HepG2 (cell line): Measurements from ENCODE around the gene ECPAS. TPM values are rescaled to one million over a fixed set of nuclear protein-coding genes. Genes with fewer than 3 reads are reported as not detected.

Experiments used
- ATAC-seq: fragments of 200-7000 bp; cut with Tn5 transposase; 3 replicates; pipeline ENCODE4 v1.9.1; 2020; ENCODE audit warnings: mild to moderate bottlenecking, moderate library complexity
- BruUV-seq: library from RNA; stranded (reverse); fragments of 400-500 nt; replicated peaks from 2 replicates; lab custom pipeline; 2021; lab: Mats Ljungman, UMichigan
- CTCF ChIA-PET: fragments of 300-600 bp; formaldehyde crosslinking; extraction: SDS; loops from one replicate; lab custom pipeline; 2021; ENCODE audit warnings: low total read pairs, inconsistent platforms, low intra/inter-chr PET ratio; lab: Yijun Ruan, JAX
- POLR2A ChIA-PET: fragments of 350-600 bp; sonication (Branson Sonifier 250); formaldehyde crosslinking; loops from one replicate; lab custom pipeline; 2020; ENCODE audit warnings: antibody characterized with exemption, inconsistent platforms; lab: Yijun Ruan, JAX
- DNase-seq: peaks from one replicate; pipeline ENCODE4 v3.0.0-alpha.2; 2015; ENCODE audit warnings: low spot score
- FAIRE-seq: peaks from 3 replicates; lab custom pipeline; 2011; peaks lifted over from hg19 to GRCh38; lab: Jason Lieb, UNC
- H2AFZ ChIP-seq: one replicate; pipeline ENCODE4 v1.6.1; 2011; ENCODE audit warnings: low read length, inconsistent platforms
- H3K27ac ChIP-seq: fragments of 300-600 bp; 3 replicates; pipeline ENCODE4 v1.8.0; 2011; ENCODE audit warnings: mixed run types, mild to moderate bottlenecking, mixed read lengths, low read length, inconsistent platforms; ENCODE audit not compliant: insufficient read depth; ENCODE audit errors: extremely low read length
- H3K27me3 ChIP-seq, 2 experiments: fragments of 200-600 bp in 1 of 2; 2 replicates in 1 of 2; 3 replicates in 1 of 2; pipeline versions ENCODE4 v1.6.0 to v1.8.0; 2011; ENCODE audit warnings: low read length in 2 of 2, mild to moderate bottlenecking in 2 of 2, moderate library complexity in 2 of 2, inconsistent platforms in 1 of 2; ENCODE audit not compliant: insufficient read depth in 2 of 2, control insufficient read depth in 1 of 2
- H3K36me3 ChIP-seq, 2 experiments: fragments of 200-600 bp in 1 of 2; replicated peaks in 1 of 2; 2 replicates in 1 of 2; 3 replicates in 1 of 2; pipeline versions ENCODE4 v1.5.1 to v1.8.0; 2011; ENCODE audit warnings: low read length in 2 of 2, inconsistent platforms in 1 of 2; ENCODE audit not compliant: insufficient read depth in 2 of 2, control insufficient read depth in 1 of 2
- H3K4me1 ChIP-seq: 2 replicates; pipeline ENCODE4 v1.5.1; 2012; ENCODE audit warnings: low read length, inconsistent platforms; ENCODE audit not compliant: insufficient read depth
- H3K4me2 ChIP-seq: 2 replicates; pipeline ENCODE4 v1.6.0; 2011; ENCODE audit warnings: low read depth, low read length, inconsistent platforms
- H3K4me3 ChIP-seq, 3 experiments: fragments of 200-600 bp in 1 of 3; sonication (generic), shearing (Covaris generic) in 1 of 3; replicated peaks in 1 of 3; 2 replicates each; pipeline ENCODE4 v1.5.1; 2011 to 2016; ENCODE audit warnings: low read length in 3 of 3, inconsistent platforms in 2 of 3, low read depth in 2 of 3, mild to moderate bottlenecking in 2 of 3, control low read depth in 1 of 3, mixed read lengths in 1 of 3; ENCODE audit not compliant: insufficient read depth in 1 of 3
- H3K79me2 ChIP-seq: one replicate; pipeline ENCODE4 v1.6.1; 2011; ENCODE audit warnings: low read length, inconsistent platforms; ENCODE audit not compliant: insufficient read depth
- H3K9ac ChIP-seq: 2 replicates; pipeline ENCODE4 v1.6.0; 2011; ENCODE audit warnings: mild to moderate bottlenecking, low read depth, low read length, inconsistent platforms; ENCODE audit not compliant: insufficient read depth
- H3K9me3 ChIP-seq: 2 replicates; pipeline ENCODE4 v1.5.1; 2012; ENCODE audit warnings: mild to moderate bottlenecking, low read length
- H4K20me1 ChIP-seq: 2 replicates; pipeline ENCODE4 v1.6.0; 2011; ENCODE audit warnings: inconsistent platforms, mild to moderate bottlenecking, low read length, moderate library complexity; ENCODE audit not compliant: insufficient read depth
- CEBPG ChIP-seq: IDR thresholded peaks from 2 replicates; pipeline ENCODE4 v1.6.1; 2016
- GTF2F1 ChIP-seq: fragments of 150-350 bp; IDR thresholded peaks from 2 replicates; pipeline ENCODE4 v1.6.1; 2014; ENCODE audit warnings: low read length
- HNRNPK ChIP-seq: fragments of 200-400 bp; formaldehyde crosslinking; IDR thresholded peaks from 2 replicates; pipeline ENCODE4 v1.6.1; 2018; ENCODE audit warnings: low read length, low read depth, moderate library complexity, mild to moderate bottlenecking; ENCODE audit not compliant: poor library complexity, severe bottlenecking
- MTF2 ChIP-seq: sonication (generic); formaldehyde crosslinking; IDR thresholded peaks from 2 replicates; pipeline ENCODE4 v1.5.0; 2020; ENCODE audit warnings: missing genetic modification reagents, borderline replicate concordance
- RFX5 ChIP-seq: IDR thresholded peaks from 2 replicates; pipeline ENCODE4 v1.6.1; 2011; ENCODE audit warnings: low read depth, low read length, improper control_type of control experiment
- TFDP1 ChIP-seq: IDR thresholded peaks from 2 replicates; pipeline ENCODE4 v1.6.1; 2016; ENCODE audit warnings: missing compliant biosample characterization, missing genetic modification reagents, borderline replicate concordance
- TSC22D2 ChIP-seq: sonication (generic); formaldehyde crosslinking; IDR thresholded peaks from 2 replicates; pipeline ENCODE4 v1.5.1; 2020; ENCODE audit warnings: missing genetic modification reagents, mild to moderate bottlenecking, borderline replicate concordance
- ZNF234 ChIP-seq: sonication (generic); formaldehyde crosslinking; conservative IDR thresholded peaks from 2 replicates; pipeline ENCODE4 v1.5.1; 2020; ENCODE audit warnings: mild to moderate bottlenecking, missing genetic modification reagents
- ZNF3 ChIP-seq: IDR thresholded peaks from 2 replicates; pipeline ENCODE4 v1.7.0; 2017; ENCODE audit warnings: inconsistent platforms
- ZNF558 ChIP-seq: sonication (generic); formaldehyde crosslinking; IDR thresholded peaks from 2 replicates; pipeline ENCODE4 v1.9.0; 2022; ENCODE audit warnings: mild to moderate bottlenecking, missing genetic modification reagents, borderline replicate concordance
- ZNF567 ChIP-seq: sonication (generic); formaldehyde crosslinking; IDR thresholded peaks from 2 replicates; pipeline ENCODE4 v1.8.1; 2023; ENCODE audit warnings: mild to moderate bottlenecking, missing genetic modification reagents, borderline replicate concordance
- WGBS: methylation state at CpG from one replicate; pipeline ENCODE4 v1.1.6; 2017; ENCODE audit warnings: low lambda C conversion rate; 5-methylcytosine and 5-hydroxymethylcytosine counted together
- in situ Hi-C: cut with HindIII; loops from 2 replicates; pipeline ENCODE4 v1.10.0; 2017; ENCODE audit warnings: low pct_unique_long_range_greater_than_20kb; ENCODE audit not compliant: extremely low pct_ligation_motif_present
- intact Hi-C: fragments of 100-400 bp; cut with micrococcal nuclease; formaldehyde crosslinking; loops from one replicate; pipeline ENCODE4 v1.10.0; 2022; ENCODE audit not compliant: unreplicated experiment
- polyA plus RNA-seq, 8 experiments: library from polyadenylated mRNA; depleted of rRNA in 3 of 8; stranded (reverse) in 7 of 8; unstranded in 1 of 8; fragments of >200 nt; fragmentation: Illumina TruSeq in 4 of 8; extraction: Trizol in 4 of 8; gene quantifications; 2 replicates each; pipeline versions ENCODE4 v1.2.1 to v1.2.3, GENCODE V29; 2011 to 2016; ENCODE audit warnings: low read depth in 4 of 8, missing spikeins in 1 of 8, mixed read lengths in 1 of 8; ENCODE audit not compliant: insufficient read depth in 1 of 8
- total RNA-seq, 5 experiments: library from RNA; depleted of rRNA; stranded (reverse); fragments of >200 nt; fragmentation: Illumina TruSeq; extraction: Trizol; gene quantifications; 2 replicates each; pipeline ENCODE4 v1.2.3, GENCODE V29; 2016; ENCODE audit warnings: low read depth in 1 of 5
- TF ChIP-seq, protein P1 (sequence below): sonication (generic); formaldehyde crosslinking; IDR thresholded peaks from 2 replicates; pipeline ENCODE4 v1.5.0; 2020; ENCODE audit warnings: missing genetic modification reagents
- TF ChIP-seq, protein P2 (sequence below): sonication (generic); formaldehyde crosslinking; IDR thresholded peaks from 2 replicates; pipeline ENCODE4 v1.5.0; 2020; ENCODE audit warnings: mild to moderate bottlenecking, missing genetic modification reagents, borderline replicate concordance

ECPAS gene
- total and polyA plus RNA-seq, 2 of the 13 experiments (the other 11 are each of a cell fraction or from before 2014, with no cell fraction given), result 35.3 to 58.0 TPM

DNA sequence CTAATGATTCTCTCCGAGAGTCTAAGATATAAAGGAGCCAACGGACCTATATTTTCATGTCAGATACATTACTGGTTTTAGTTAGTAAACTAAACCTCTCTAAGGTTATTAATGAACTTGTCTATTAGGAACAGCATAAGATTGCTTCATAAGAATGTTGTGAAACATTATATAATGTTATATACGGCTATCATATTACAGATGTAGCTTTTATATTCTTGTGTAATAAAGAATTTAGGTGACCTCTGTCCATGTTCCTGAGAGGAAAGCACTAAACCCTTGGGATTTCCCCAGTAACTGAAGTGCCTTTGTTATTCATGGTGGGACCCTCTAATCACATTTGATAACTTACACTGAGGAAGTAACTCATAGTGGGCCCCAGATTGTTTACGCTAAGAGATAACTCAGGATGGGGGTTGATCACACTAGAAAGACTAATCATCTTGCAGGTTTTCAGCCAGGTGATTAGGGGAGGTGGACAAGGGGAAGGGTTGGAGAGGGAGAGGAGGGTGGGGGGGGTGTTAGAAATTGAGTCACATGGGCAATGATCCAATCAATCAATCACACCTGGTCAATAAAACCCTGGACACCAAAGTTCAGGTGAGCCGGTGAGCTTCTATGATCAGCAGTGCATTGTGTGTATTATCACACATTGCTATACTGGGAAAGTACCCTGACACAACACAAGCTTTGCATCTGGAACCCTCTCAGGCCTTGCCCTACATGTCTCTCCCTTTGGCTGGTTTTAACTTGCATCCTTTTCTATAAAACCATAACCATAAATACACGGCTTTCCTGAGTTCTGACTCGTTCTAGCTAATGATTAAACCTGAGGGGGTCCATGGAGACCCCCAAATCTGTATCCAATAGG, 25.8 kb downstream of the ECPAS start:
- no peaks in the 10 kb centered on the region for H3K27me3 ChIP-seq
- no peak for ATAC-seq
- H3K4me3 ChIP-seq, result no peak overlapping the region
- CTCF ChIA-PET, result no interaction called here
- H3K4me1 ChIP-seq, result peaks cover 24% of the 10 kb centered on the region
- 81% methylated on average over 7 of the region's 7 CpGs for WGBS
- H3K4me2 ChIP-seq, result no peak overlapping the region
- POLR2A ChIA-PET, result no interaction called here
- BruUV-seq, result no TSS peak
- H2AFZ ChIP-seq, result no peak overlapping the region
- H4K20me1 ChIP-seq, result peaks cover 10% of the 10 kb centered on the region
- DNase-seq, result no peak
- peaks cover 0 to 1% of the 10 kb centered on the region in 2 experiments; a peak in 1 of 5 replicates for H3K36me3 ChIP-seq
- no peak for FAIRE-seq
- no peak overlapping the region for H3K27ac ChIP-seq
- intact Hi-C loops, result no loop called here
- TF ChIP-seq HNRNPK (peak; percentile 54), RFX5 (no peak)
- H3K79me2 ChIP-seq, result peaks cover 95% of the 10 kb centered on the region
- peaks cover 7% of the 10 kb centered on the region for H3K9me3 ChIP-seq
- in situ Hi-C loops, result no loop called here
- H3K9ac ChIP-seq, result no peak overlapping the region

GRCh38 chr9:111456529-111456928, 27.7 kb downstream of the ECPAS start:
- POLR2A ChIA-PET, result no interaction called here
- FAIRE-seq (no peak), DNase-seq (no peak), ATAC-seq (no peak)
- Histone ChIP-seq H3K36me3 (peaks cover 0 to 3% of the 10 kb centered on the region in 2 experiments; a peak in 1 of 5 replicates), H4K20me1 (peaks cover 10% of the 10 kb centered on the region), H3K27me3 (no peaks in the 10 kb centered on the region), H3K79me2 (peaks cover 93% of the 10 kb centered on the region), H3K9ac (no peak overlapping the region), H3K4me1 (peaks cover 24% of the 10 kb centered on the region), H3K4me2 (no peak overlapping the region), H3K27ac (no peak overlapping the region), H3K9me3 (peaks cover 2% of the 10 kb centered on the region), H2AFZ (no peak overlapping the region), H3K4me3 (no peak overlapping the region)
- no TSS peak for BruUV-seq
- intact Hi-C loops (no loop called here), in situ Hi-C loops (no loop called here)
- CTCF ChIA-PET, result no interaction called here
- WGBS, result 91% methylated on average over 2 of the region's 2 CpGs
- TF ChIP-seq TSC22D2 (no peak), GTF2F1 (no peak), ZNF567 (no peak), MTF2 (no peak), ZNF558 (CRISPR knock-in tag) (no peak), TFDP1 (no peak), ZNF234 (CRISPR knock-in tag) (no peak), ZNF3 (no peak), CEBPG (CRISPR knock-in tag) (no peak)
- TF ChIP-seq, protein P1, sequence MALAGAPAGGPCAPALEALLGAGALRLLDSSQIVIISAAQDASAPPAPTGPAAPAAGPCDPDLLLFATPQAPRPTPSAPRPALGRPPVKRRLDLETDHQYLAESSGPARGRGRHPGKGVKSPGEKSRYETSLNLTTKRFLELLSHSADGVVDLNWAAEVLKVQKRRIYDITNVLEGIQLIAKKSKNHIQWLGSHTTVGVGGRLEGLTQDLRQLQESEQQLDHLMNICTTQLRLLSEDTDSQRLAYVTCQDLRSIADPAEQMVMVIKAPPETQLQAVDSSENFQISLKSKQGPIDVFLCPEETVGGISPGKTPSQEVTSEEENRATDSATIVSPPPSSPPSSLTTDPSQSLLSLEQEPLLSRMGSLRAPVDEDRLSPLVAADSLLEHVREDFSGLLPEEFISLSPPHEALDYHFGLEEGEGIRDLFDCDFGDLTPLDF (CRISPR knock-in tag), result no peak
- TF ChIP-seq, protein P2, sequence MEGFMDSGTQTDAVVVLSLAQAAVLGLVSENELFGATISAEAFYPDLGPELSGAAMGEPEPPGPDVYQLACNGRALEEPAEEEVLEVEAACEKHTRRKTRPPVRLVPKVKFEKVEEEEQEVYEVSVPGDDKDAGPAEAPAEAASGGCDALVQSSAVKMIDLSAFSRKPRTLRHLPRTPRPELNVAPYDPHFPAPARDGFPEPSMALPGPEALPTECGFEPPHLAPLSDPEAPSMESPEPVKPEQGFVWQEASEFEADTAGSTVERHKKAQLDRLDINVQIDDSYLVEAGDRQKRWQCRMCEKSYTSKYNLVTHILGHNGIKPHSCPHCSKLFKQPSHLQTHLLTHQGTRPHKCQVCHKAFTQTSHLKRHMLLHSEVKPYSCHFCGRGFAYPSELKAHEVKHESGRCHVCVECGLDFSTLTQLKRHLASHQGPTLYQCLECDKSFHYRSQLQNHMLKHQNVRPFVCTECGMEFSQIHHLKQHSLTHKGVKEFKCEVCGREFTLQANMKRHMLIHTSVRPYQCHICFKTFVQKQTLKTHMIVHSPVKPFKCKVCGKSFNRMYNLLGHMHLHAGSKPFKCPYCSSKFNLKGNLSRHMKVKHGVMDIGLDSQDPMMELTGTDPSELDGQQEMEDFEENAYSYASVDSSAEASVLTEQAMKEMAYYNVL, result no peak
